OCI-M2 (cell line): ENCODE results near the gene ATP8B4.
"Not testable (repeated sequence)": the region's sequence is repeated elsewhere in the genome, so short reads cannot be mapped to it uniquely, and the experiment has no call there.

ENCODE experiments used
- DNase-seq: peaks from one replicate; lab custom pipeline; 2025; ENCODE audit not compliant: unreplicated experiment; lab: John Stamatoyannopoulos, UW

ATP8B4 gene

DNA sequence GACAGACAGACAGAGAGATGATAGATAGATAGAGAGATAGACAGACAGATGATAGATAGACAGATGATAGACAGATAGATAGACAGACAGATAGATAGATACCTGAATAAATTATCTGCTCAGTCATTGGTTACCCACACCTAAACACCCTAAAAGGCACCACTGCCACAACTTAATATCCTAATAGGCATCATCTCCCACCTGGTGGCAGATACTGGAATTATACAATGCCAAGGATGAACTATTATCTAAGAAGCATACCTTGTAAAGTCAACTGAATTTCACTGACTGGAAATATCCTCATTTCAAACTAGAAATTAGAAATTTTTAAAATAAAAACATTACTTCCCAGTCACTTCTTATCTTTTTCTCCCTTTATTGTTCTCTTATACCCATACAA, 19.4 kb upstream of the ATP8B4 start:
- no peak for DNase-seq

DNA sequence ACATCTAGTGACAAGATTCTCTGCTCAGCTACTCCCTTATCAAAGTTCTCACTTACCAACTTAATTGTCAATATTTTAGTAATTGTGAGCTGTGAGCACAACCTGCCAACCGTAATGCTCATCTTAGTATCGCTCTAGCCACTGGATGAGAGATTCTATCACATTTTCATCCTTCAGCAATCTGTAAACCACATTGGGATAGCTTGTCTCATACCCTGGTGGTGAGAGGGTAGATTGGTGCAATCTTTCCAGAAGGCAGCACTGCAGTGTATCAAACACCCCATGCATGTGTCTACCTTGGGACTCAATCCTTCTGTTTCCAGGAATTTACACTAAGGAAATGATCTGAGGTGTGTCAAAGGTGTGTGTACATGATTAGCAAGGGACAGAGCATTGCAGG, 18.9 kb upstream of the ATP8B4 start:
- DNase-seq: no peak

DNA sequence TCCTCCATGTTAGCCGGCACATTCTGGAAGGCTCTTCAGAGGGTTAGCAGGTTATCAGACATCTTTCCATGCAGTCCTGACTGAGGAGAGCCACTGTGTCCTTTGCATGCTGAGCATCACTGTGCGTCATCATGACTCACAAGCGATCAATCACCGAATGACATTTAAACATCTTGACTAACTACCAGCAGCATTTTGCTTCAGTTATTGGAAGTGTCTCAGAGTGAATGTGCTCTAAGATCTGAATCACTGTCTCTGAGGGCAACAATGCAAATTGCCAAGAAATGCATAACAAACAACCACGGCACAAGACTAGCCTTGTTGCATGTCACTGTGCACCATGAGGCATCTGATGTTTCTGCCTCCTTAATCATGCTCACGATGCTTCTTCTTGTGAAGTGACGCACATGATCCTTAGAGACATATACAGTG, 18.3 kb upstream of the ATP8B4 start:
- DNase-seq: no peak

DNA sequence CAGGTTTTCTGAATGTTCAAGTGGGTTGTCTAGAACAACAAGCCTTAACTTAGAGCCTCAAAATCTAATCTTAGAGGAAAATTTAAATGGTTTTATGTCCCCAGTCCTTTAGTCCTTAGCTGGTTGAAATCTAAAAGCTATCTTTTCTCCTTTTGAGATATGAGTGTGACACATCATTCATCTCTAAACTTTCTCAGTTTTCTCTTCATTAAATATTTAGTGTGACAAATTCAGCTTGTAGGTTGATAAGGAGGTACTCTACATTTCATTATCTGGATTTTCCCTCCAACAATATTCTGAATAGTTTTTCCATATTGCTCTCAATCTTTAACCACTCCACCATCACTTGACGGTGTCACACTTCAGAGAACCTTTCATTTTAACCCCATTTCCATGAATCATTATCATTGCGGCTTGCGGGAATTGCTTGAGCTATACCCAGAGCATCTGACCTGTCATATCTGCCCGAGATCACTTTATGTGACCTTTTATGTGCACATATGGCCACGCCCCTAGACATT, 16.1 kb upstream of the ATP8B4 start:
- DNase-seq: no peak

DNA sequence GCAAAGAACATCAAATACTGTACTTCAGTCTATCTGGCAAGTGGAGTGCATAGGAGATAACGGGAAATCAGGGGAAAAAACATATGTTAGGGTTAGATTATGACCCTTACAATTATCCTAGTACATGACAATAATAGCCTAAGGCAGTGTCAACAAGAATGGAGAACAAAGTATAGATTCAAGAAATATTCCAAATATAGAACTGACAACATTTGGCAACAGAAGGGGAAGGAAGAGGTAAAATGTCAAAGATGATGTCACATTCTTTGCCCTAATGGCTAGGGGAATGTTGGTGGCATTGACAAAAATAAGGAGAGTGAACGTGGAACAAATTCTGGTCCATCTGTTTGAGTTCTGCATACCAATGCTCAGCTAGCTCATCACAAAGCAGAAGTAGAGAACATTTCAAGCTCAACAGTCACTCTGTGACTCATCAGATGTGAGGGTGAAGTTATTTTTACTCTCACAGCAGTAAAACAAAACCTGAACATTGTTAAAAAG, 15.5 kb upstream of the ATP8B4 start:
- DNase-seq: no peak

DNA sequence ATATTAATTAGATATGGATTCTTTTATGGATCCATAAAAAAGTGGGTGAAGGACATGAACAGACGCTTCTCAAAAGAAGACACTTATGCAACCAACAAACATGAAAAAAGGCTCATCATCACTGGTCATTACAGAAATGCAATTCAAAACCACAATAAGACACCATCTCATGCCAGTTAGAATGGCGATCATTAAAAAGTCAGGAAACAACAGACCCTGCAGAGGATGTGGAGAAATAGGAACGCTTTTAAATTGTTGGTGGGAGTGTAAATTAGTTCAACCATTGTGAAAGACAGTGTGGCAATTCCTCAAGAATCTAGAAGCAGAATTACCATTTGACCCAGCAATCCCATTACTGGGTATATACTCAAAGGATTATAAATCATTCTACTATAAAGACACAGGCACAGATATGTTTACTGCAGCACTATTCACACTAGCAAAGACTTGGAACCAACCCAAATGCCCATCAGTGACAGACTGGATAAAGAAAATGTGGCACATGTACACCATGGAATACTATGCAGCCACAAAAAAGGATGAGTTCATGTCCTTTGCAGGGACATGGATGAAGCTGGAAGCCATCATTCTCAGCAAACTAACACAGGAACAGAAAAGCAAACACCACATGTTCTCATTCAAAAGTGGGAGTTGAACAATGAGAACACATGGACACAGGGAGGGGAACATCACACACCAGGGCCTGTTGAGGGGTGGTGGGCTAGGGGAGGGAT, 13.4 kb upstream of the ATP8B4 start:
- not testable (repeated sequence) for DNase-seq

DNA sequence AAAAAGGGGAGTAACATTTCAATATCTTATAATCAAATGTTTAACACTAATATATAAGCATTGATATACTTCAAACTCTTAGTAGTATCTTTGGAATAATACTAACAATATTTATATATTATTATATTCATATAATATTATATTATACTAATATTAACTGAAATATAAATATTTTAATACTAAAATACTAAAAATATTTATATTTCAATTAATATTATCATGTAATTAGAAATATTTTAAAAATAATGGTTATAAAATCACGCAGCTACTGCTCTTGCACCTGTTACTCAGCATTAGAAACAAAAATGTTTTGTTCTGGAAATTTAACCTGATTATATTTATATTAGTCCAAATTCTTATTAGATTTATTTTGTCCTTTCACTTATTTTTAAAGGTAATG, 12.6 kb upstream of the ATP8B4 start:
- DNase-seq: no peak

DNA sequence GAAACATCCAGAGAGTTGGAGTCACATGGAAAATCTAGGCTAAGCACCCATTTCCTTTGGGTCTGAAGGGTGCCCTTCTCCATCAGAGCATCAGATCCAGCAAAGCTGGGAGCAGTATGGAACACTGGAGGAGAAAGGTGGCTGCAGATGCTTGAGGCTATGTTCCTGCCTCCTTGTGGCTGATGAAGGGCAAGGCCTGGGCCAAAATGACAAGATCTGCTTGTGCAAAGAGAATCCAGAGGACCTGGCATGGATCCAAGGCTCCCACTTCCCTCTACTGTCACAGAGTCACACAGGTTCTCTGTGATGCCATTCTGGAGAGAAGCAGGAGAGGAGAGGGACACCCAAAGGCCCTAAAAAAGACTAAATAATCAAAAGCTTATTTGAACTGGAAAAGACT, 9.2 kb upstream of the ATP8B4 start:
- no peak for DNase-seq

DNA sequence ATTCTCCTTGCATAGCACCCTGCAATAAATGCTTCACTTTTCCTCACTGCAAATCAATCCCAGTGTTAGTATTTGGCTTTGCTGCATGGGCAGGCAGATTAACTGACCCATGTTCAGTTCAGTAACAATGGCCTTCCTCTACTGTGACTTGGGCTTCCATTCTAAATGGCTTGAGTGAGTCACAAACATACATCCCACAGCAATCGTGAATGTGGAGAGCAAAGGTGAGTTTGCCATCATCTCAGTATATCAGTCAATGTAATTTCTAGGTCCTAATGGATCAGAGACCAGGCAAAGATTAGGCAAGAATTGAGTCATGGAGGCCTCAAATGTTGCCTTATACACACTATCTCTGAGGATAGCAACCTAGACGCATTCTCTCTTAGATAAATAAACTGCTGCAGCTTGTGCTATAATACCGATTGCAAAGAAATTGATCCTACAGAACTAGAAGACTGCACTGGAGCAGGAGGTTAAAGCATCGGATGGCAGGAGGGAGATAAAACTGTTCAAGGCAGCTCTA, 8.3 kb upstream of the ATP8B4 start:
- no peak for DNase-seq

DNA sequence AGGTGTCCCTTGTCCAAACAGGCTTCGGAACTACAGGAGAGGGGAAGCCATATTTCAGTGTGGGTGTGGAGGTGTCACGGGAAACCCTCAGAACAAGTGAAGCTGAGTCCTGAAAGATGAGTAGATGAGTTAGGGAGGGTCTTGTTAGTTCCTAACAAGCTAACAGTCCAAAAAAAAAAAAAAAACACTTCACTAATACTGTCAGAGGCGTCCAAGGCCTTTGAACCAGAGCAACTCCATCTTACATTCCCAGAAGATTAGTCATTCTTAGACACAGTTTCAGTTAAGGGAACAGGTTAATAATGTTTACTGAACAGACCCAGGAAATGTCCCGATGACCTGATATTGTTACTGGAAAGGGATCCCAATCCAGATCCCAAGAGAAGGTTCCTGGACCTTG, 7.0 kb upstream of the ATP8B4 start:
- no peak for DNase-seq

DNA sequence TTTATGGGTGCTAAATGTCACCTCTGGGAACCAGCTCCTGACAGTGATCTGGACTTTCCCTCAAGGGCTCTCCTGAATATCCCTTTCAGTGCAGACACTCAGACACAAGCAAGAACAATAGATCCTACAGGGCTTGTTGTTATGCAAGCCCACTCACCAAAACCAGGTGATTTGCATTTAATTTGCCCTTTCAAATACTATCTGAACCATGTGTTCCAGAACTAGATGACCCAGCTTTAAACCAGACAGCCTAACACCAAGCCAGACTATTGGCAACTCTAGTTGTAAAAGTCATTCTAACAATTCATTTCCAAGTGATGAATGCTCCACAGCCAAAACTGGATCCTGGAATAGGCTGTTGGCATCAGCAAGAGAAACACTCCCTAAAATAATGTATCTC, 5.6 kb upstream of the ATP8B4 start:
- DNase-seq: no peak

DNA sequence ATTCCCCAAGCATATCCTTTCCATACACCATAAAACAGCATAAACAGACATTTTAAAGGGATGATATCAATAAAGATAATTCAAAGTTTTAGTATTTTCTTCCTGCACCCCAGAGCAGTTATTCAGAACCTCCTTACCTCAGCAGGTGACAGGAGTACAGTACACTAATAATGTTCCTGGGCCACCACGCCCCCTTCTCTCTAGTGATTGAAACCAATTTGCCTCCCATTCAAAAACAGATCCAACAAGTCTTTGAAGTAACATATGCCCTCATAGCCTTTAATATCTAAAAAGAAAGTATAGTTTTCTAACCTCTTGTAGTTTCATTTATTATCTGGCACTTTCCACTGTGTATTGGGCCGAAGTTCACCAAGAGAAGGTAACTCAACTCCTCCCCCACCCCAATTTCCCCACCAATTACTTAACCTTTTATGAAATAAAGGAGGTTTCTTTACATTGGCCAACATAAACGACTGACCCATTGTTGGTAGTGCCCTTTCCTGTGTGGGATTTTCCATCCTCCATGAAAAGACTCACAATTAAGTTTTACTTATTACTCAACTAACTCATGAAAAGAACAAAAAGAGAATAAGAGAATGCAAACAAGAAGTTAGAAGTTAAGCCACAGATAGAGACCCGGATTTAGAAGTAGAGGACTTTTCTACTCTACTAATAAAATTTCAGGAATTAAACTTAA, 5.0 kb upstream of the ATP8B4 start:
- DNase-seq: no peak

DNA sequence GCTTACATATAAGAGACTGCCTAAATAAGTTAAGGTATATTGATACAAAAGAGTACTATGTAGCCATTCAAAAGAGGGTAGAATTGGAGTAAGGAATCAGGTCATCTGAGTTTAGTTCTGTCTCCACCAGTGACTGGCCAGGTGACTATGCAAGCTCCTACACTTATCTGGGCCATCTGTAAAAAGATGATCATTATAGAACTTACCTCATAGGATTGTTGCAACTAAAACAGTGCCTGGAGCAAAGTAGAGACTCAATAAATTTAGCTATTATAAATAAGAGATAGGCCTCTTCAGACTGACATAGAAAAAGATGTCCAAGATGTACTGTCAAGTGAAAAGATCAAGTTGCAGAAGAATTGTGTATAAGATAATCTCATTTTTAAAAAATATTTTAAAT, 1.7 kb upstream of the ATP8B4 start:
- no peak for DNase-seq

DNA sequence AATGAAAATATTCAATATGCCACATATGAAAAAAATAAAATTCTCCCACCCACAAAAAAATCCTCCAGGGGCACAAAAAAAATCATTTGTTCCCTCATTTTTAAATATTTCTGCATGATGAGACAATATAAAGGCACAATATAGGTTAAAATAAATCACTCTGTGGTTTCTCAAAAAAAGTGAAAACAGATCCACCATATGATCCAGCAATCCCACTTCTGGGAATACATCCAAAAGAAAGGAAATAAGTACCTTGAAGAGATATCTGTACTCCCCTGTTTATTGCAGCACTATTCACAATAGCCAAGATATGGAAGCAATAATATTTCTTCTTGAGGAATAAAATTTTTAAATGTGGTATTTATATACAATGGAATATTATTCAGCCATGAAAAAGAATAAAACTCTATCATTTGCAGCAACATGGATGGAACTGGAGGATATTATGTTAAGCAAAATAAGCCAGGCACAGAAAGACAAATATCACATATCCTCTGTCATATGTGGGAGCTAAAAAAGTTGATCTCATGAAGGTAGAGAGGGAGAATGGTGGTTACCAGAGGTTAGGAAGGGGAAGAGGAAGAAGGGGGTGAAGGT, 1.5 kb downstream of the ATP8B4 start:
- no peak for DNase-seq

DNA sequence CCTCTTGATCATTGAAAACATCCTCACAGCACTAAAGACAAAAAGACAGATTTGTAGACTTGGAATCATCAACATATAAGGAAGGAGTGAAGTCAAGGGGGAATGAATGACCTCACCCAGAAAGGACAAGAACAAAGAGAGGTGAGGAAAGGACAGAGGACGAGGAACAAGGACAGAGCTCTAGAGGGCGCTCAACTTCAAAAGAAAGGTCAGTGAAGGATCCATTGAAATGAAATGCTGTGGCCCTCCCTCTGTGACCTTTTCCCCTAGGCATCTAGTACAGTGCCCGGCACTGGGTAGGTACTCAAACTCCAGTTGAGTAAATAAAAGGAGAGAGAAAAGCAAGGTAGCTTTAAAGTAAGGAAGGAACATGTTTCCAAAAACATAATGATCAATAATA, 2.6 kb downstream of the ATP8B4 start:
- no peak for DNase-seq

DNA sequence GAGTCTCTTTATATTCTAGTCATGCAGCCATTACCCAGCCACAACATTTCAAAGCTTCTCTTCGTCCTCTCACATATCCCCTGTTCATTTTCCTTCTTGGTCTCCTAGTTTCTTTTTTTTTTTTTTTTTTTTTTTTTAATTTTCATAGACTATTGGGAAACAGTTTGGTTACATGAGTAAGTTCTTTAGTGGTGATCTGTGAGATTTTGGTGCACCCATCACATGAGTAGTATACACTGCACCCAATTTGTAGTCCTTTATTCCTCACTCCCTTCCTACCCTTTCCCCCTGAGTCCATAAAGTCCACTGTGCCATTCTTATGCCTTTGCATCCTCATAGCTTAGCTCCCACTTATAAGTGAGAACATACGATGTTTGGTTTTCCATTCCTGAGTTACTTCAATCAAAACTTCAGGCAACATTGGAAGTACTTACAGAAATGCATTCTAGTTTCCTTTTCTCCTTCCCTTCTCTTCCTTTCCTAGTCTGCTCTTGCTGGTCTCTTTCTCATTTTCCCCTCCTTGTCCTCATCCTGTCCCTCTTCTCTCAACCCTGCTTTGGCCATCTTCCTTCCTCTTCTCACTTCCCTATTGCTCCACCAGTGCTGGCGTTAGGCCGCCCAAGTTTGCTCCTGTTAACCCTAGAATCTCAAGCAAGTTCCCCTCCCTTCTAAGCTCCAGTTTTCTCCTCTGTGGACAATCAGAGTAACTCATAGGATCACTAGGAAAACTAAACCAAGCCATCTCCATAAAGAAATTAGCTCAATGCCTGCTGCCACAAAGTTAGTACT, 4.8 kb downstream of the ATP8B4 start:
- DNase-seq: no peak

DNA sequence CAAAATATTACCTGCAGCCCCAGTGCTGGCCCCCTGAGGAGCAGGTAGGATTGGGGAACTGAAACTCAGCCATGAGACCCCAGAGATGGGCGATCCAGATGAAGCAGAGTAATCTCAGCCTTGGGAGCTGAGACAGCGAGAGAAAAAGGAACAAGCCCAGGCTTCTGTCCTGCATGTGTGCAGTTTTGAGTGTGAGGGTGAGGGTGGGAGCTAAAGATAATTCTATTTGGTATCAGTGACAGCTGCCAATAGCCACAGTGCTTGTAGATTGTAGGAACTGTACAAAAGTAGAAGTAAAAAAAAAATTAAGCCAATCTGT, 5.9 kb downstream of the ATP8B4 start:
- DNase-seq: no peak

DNA sequence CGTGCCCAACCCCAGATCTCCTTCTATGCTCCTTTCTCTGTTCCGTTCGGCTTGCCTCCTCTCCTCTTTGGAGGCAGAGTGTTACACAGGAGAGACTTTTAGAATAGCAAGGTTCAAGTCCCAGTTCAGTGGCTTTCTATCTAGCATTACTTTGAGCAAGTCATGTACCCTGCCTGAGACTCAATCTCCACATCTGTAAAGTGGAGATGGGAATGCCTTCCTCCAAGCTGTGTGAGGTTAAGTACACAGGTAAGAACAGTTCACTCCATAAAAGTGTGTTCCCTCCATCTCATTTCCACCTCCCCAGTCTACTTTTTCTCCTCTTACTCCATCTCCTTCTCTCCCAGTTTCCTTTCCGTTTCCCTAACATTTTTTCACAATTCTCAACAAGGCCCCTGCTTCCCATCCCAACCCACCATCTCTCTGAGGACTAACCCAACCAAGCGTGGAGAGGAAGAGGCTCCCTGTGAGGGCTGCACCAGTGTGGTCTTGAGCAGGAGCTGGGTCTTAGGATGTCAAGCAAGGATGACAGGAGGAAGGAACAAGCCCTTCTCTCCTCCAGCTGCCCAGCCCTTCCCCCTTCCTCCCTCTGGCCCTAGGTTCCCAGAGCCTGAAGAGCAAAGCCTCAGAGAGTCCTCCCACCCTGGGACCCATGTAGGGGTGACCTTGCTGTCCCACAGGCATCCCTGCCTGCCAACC, 6.4 kb downstream of the ATP8B4 start:
- no peak for DNase-seq

DNA sequence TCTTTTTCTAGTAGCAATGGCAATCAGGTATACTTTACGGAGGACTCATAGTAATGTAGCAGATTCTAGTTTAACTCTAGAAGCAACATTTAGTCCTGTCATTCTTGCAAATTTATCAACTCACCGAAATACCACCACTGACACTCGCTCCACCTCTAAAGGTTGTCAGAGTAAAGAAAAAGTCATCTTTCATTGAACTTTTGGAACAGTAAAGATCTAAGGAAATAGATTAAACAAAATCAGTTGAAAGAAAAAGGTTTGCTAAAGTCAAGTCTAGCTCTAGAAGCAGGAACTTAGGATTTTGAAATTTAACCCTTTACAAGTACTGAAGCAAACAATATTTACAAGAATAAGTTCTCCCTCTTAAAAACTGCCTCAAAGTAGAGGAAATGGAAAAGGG, 8.7 kb downstream of the ATP8B4 start:
- no peak for DNase-seq
